CD14-positive monocyte (primary cell): Measurements from ENCODE around the gene CD63. TPM values are rescaled to one million over a fixed set of nuclear protein-coding genes. Genes with fewer than 3 reads are reported as not detected.
A peak's percentile ranks its signal among the peaks of the same experiment; 100 is the strongest.

ENCODE experiments used
- DNase-seq, 3 donors: peaks; one replicate each; pipeline ENCODE4 v3.0.0-alpha.2; 2011 to 2022
- H2AFZ ChIP-seq: 2 replicates; pipeline ENCODE4 v1.6.0; 2012; ENCODE audit warnings: mild to moderate bottlenecking, low read depth, low read length, inconsistent platforms; ENCODE audit not compliant: insufficient read depth, poor library complexity, severe bottlenecking
- H3K27ac ChIP-seq, 2 donors: 1 replicate in 1 of 2; 2 replicates in 1 of 2; pipeline ENCODE4 v1.5.1; 2012 to 2013; ENCODE audit warnings: low read length in 2 of 2, control low read depth in 1 of 2, inconsistent platforms in 1 of 2, low read depth in 1 of 2, mild to moderate bottlenecking in 1 of 2
- H3K27me3 ChIP-seq, 2 donors: one replicate each; pipeline versions ENCODE4 v1.6.0 to v1.6.1; 2011 to 2013; ENCODE audit warnings: low read length in 2 of 2; ENCODE audit not compliant: control insufficient read depth in 2 of 2, insufficient read depth in 2 of 2
- H3K36me3 ChIP-seq, 2 donors: replicated peaks in 1 of 2; 1 replicate in 1 of 2; 2 replicates in 1 of 2; pipeline versions ENCODE4 v1.5.1 to v1.6.1; 2012 to 2013; ENCODE audit warnings: low read length in 2 of 2, control low read depth in 1 of 2, inconsistent platforms in 1 of 2, mild to moderate bottlenecking in 1 of 2; ENCODE audit not compliant: insufficient read depth in 2 of 2, control insufficient read depth in 1 of 2
- H3K4me1 ChIP-seq, 2 donors: 1 replicate in 1 of 2; 2 replicates in 1 of 2; pipeline versions ENCODE4 v1.5.1 to v1.6.1; 2012 to 2013; ENCODE audit warnings: low read length in 2 of 2, control low read depth in 1 of 2, inconsistent platforms in 1 of 2, mild to moderate bottlenecking in 1 of 2, moderate library complexity in 1 of 2; ENCODE audit not compliant: insufficient read depth in 2 of 2, control insufficient read depth in 1 of 2
- H3K4me2 ChIP-seq: replicated peaks from 2 replicates; pipeline ENCODE3; 2012; ENCODE audit warnings: low read length, moderate library complexity, mild to moderate bottlenecking; ENCODE audit not compliant: poor library complexity, severe bottlenecking; ENCODE audit errors: extremely low read depth
- H3K4me3 ChIP-seq, 3 experiments: fragments of 200-600 bp in 1 of 3; sonication (generic) in 1 of 3; replicated peaks in 1 of 3; 1 replicate in 2 of 3; 2 replicates in 1 of 3; pipeline ENCODE4 v1.5.1; 2011 to 2013; ENCODE audit warnings: low read length in 3 of 3, mild to moderate bottlenecking in 3 of 3, control low read depth in 2 of 3, low read depth in 2 of 3, inconsistent platforms in 1 of 3, moderate library complexity in 1 of 3
- H3K79me2 ChIP-seq: 2 replicates; pipeline ENCODE4 v1.6.0; 2012; ENCODE audit warnings: mild to moderate bottlenecking, control low read depth, inconsistent platforms, low read length, moderate library complexity; ENCODE audit not compliant: insufficient read depth
- H3K9ac ChIP-seq: 2 replicates; pipeline ENCODE4 v1.6.0; 2017; ENCODE audit warnings: low read length, mild to moderate bottlenecking; ENCODE audit not compliant: insufficient read depth, poor library complexity, severe bottlenecking
- H3K9me3 ChIP-seq, 2 donors: replicated peaks in 1 of 2; 1 replicate in 1 of 2; 2 replicates in 1 of 2; pipeline versions ENCODE4 v1.5.1 to v1.6.1; 2012 to 2013; ENCODE audit warnings: low read length in 2 of 2, control low read depth in 1 of 2; ENCODE audit not compliant: control insufficient read depth in 1 of 2, insufficient read depth in 1 of 2
- H4K20me1 ChIP-seq: 2 replicates; pipeline ENCODE4 v1.6.0; 2012; ENCODE audit warnings: mild to moderate bottlenecking, low read length, control low read depth, moderate library complexity; ENCODE audit not compliant: insufficient read depth
- H3K27ac Mint-ChIP-seq, 7 donors: one replicate each; pipeline ENCODE4 v1.8.0; 2020; ENCODE audit warnings: mild to moderate bottlenecking in 7 of 7, mixed read lengths in 7 of 7, moderate library complexity in 6 of 7, inconsistent platforms in 2 of 7
- H3K27me3 Mint-ChIP-seq, 3 donors: one replicate each; pipeline ENCODE4 v1.8.0; 2021 to 2022; ENCODE audit warnings: low read depth in 3 of 3, mild to moderate bottlenecking in 3 of 3, mixed read lengths in 3 of 3, moderate library complexity in 3 of 3, inconsistent platforms in 1 of 3
- H3K36me3 Mint-ChIP-seq, 2 donors: one replicate each; pipeline ENCODE4 v1.8.0; 2020; ENCODE audit warnings: mixed read lengths in 2 of 2, inconsistent platforms in 1 of 2, mild to moderate bottlenecking in 1 of 2
- H3K4me1 Mint-ChIP-seq: one replicate; pipeline ENCODE4 v1.8.0; 2020; ENCODE audit warnings: mild to moderate bottlenecking, mixed read lengths
- H3K4me3 Mint-ChIP-seq, 2 donors: one replicate each; pipeline ENCODE4 v1.8.0; 2020; ENCODE audit warnings: mild to moderate bottlenecking in 2 of 2, mixed read lengths in 2 of 2, moderate library complexity in 1 of 2
- H3K9me3 Mint-ChIP-seq, 7 donors: one replicate each; pipeline ENCODE4 v1.8.0; 2020 to 2022; ENCODE audit warnings: mixed read lengths in 7 of 7, mild to moderate bottlenecking in 6 of 7, moderate library complexity in 6 of 7, inconsistent platforms in 2 of 7
- WGBS: methylation state at CpG from one replicate; pipeline ENCODE4 v1.1.5; 2013; ENCODE audit warnings: missing lambda C conversion rate; ENCODE audit not compliant: insufficient coverage; 5-methylcytosine and 5-hydroxymethylcytosine counted together
- intact Hi-C, 2 donors: fragments of 100-400 bp; cut with micrococcal nuclease; formaldehyde crosslinking; loops; one replicate each; pipeline versions ENCODE4 v1.15.0 to v1.15.1; 2023
- polyA plus RNA-seq, 3 donors: library from polyadenylated mRNA; depleted of rRNA in 1 of 3; unstranded in 2 of 3; stranded (reverse) in 1 of 3; fragments of 300-500 nt in 2 of 3; fragments of >200 nt in 1 of 3; fragmentation: Illumina TruSeq in 2 of 3; gene quantifications; 1 replicate in 2 of 3; 2 replicates in 1 of 3; pipeline ENCODE4 v1.2.3, GENCODE V29; 2012 to 2021
- TF ChIP-seq, protein P1 (sequence below): fragments of 200-600 bp; IDR thresholded peaks from one replicate; pipeline ENCODE4 v1.8.0; 2022; ENCODE audit warnings: antibody characterized with exemption, mild to moderate bottlenecking

CD63 gene
- polyA plus RNA-seq, 3 donors: 336 to 1,099 (median 988) TPM

- TF ChIP-seq, protein P1, sequence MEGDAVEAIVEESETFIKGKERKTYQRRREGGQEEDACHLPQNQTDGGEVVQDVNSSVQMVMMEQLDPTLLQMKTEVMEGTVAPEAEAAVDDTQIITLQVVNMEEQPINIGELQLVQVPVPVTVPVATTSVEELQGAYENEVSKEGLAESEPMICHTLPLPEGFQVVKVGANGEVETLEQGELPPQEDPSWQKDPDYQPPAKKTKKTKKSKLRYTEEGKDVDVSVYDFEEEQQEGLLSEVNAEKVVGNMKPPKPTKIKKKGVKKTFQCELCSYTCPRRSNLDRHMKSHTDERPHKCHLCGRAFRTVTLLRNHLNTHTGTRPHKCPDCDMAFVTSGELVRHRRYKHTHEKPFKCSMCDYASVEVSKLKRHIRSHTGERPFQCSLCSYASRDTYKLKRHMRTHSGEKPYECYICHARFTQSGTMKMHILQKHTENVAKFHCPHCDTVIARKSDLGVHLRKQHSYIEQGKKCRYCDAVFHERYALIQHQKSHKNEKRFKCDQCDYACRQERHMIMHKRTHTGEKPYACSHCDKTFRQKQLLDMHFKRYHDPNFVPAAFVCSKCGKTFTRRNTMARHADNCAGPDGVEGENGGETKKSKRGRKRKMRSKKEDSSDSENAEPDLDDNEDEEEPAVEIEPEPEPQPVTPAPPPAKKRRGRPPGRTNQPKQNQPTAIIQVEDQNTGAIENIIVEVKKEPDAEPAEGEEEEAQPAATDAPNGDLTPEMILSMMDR: no peak
- peaks cover 23 to 27% of the 10 kb centered on the region in 2 donors for H3K36me3 Mint-ChIP-seq
- peaks cover 26 to 49% of the 10 kb centered on the region in 2 donors for H3K4me1 ChIP-seq
Observed at GRCh38 chr12:55716582-55716957, 12.2 kb downstream of the CD63 start.

DNA sequence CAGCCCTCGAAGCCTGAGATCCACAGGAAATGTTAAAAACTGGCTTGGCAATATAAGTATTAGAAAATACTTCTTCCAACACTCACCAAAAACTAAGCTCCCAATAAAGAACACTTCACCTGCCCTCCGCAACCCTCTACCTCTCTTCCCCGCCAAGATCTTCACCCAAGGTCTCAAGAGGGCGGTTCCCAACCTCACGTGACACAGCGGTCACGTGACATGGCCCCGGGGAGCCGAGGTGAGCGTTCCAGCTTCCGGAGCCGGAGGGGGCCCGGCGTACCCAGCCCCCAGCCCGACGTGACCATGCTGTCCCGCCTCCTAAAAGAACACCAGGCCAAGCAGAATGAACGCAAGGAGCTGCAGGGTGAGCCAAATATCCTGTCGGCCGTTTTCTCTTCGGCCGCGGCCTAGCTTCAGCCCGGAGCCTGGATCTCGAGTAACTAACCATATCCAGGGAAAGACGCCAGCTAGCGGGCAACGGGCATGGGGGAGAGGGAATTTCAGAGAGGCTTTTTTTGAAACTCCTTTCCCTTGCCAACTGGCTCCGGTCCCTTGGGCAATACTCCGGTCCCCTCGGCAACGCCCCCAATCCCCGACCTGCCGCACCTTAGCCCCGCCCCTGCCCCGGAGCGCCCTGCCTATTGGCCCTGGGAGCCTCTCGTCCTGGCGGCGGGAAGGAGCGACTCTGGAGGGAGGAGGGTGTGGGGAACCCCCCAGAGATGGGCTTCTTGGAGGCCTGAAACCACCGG is 12.8 kb downstream of the CD63 start, which contains the start of gene BLOC1S1:
TSS of gene BLOC1S1 (plus strand) at position 214 of the 749 bp plus-strand sequence. CDS start at position 220, 6 bp downstream.
- peaks cover 23 to 26% of the 10 kb centered on the region in 2 donors for H3K36me3 Mint-ChIP-seq
- H3K27ac Mint-ChIP-seq: peak within 1 kb of the TSS; percentile 87 to 97 (median 93)
- no peaks in the 10 kb centered on the region for H3K9me3 ChIP-seq
- H3K36me3 ChIP-seq: peaks cover 18 to 26% of the 10 kb centered on the region in 2 donors
- peaks cover 29% of the 10 kb centered on the region for H3K79me2 ChIP-seq
- H3K4me1 ChIP-seq: peaks cover 26 to 49% of the 10 kb centered on the region in 2 donors
- H3K9ac ChIP-seq: peak within 1 kb of the TSS; percentile 91
- TF ChIP-seq, protein P1: no peak
- no peaks in the 10 kb centered on the region for H3K9me3 Mint-ChIP-seq
- peak; percentile 73 to 79 (median 77) for DNase-seq
- H2AFZ ChIP-seq: peak within 1 kb of the TSS; percentile 91
- peak within 1 kb of the TSS; percentile 70 to 93 (median 76) for H3K4me3 ChIP-seq
- 1% methylated on average over 27 of the region's 42 CpGs for WGBS
- H3K4me2 ChIP-seq: peak within 1 kb of the TSS; percentile 83
- peaks cover 50% of the 10 kb centered on the region for H3K4me1 Mint-ChIP-seq
- intact Hi-C loops: loop anchor here in 1 of 2 donors (5.0 kb wide), 1 partner anchor 34 kb away; a partner anchor contains a TSS
- H3K27ac ChIP-seq: peak within 1 kb of the TSS; percentile 84 to 92
- peak within 1 kb of the TSS; percentile 88 to 94 for H3K4me3 Mint-ChIP-seq
- peaks cover 11 to 21% (median 19%) of the 10 kb centered on the region in 3 donors for H3K27me3 Mint-ChIP-seq
- H3K27me3 ChIP-seq: peaks cover 0 to 20% of the 10 kb centered on the region in 2 donors
- H4K20me1 ChIP-seq: peaks cover 38% of the 10 kb centered on the region

More at GRCh38 chr12:55716582-55716957, 12.2 kb downstream of the CD63 start:
- peak in 1 of 3 donors; percentile 74 for DNase-seq
- H2AFZ ChIP-seq: peak overlapping the region; percentile 91
- H3K9ac ChIP-seq: peak overlapping the region; percentile 91
- peaks cover 29% of the 10 kb centered on the region for H3K79me2 ChIP-seq
- intact Hi-C loops: loop anchor here in 1 of 2 donors (5.0 kb wide), 1 partner anchor 34 kb away; a partner anchor contains a TSS
- H3K27me3 ChIP-seq: peaks cover 0 to 17% of the 10 kb centered on the region in 2 donors
- H3K4me3 ChIP-seq: peak overlapping the region; percentile 70 to 93 (median 76)
- H3K4me3 Mint-ChIP-seq: peak overlapping the region; percentile 88 to 94
- H3K27me3 Mint-ChIP-seq: peaks cover 11 to 17% (median 17%) of the 10 kb centered on the region in 3 donors
- peak overlapping the region; percentile 87 to 97 (median 93) for H3K27ac Mint-ChIP-seq
- H3K36me3 ChIP-seq: peaks cover 18 to 31% of the 10 kb centered on the region in 2 donors
- H3K9me3 Mint-ChIP-seq: no peaks in the 10 kb centered on the region
- peaks cover 50% of the 10 kb centered on the region for H3K4me1 Mint-ChIP-seq
- H3K4me2 ChIP-seq: peak overlapping the region; percentile 83
- peak overlapping the region; percentile 84 to 92 for H3K27ac ChIP-seq
- 0% methylated on average over 6 of the region's 13 CpGs for WGBS
- peaks cover 38% of the 10 kb centered on the region for H4K20me1 ChIP-seq
- no peaks in the 10 kb centered on the region for H3K9me3 ChIP-seq
